ENCODE measurements around the gene UBR4. TPM values are rescaled to one million over a fixed set of nuclear protein-coding genes. Genes with fewer than 3 reads are reported as not detected.

UBR4 gene
- total RNA-seq, 5 donors from 2014 or later (not counting 1 experiment from before 2014, with no cell fraction given): 139 to 156 (median 147) TPM

DNA sequence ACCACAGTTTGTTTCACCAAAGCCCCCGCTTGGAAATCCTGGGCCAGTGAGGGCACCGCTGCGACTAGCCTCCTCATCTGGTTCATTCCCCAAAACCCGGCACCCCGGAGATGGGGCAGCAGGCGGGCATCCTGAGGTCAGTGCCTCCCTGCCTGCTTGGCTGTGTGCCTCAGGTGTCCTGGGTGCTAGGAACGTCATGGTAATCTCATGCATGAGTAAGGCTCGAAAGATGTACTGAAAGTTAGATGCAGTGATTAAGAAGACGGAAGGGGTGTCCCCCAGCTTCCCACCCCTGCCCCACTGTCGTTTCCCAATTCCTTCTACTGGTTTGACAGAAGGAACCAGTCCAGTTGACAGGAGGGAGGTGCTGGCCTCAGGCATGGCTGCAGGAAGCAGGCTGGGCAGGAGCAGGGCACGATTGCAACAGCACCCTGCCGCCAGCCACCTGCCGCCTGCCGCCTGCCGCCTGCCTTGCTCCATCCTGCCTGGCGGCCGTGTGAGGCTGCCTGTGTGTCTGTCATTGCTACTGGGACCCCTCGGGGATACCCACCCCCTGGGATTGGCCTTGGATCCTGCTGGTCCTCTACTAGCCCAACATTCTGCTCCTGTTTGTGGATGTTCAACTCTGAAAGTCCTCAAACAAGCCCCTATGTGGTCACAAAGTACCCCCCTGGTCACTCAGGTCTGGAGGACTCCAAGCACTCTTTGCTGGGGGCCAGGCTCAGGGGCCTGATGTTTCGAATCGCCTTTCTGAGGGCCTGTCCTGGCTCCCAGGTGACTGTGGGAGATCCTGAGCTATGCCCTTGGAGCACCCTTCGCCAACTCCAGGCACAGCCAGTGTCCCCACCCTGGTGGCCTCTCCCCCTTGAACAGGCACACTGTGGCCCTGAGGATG is 180.6 kb downstream of the UBR4 start:
- Histone ChIP-seq H3K4me1 (ENCODE audit: control insufficient read depth in 1 of 2, extremely low read depth in 1 of 2, insufficient read depth in 2 of 2, low read length in 2 of 2) (peaks cover 0 to 3% of the 10 kb centered on the region in 2 experiments), H3K27ac (ENCODE audit: low read length) (no peak overlapping the region), H3K9me3 (no peaks in the 10 kb centered on the region), H3K36me3 (ENCODE audit: control insufficient read depth in 2 of 2, extremely low read depth in 1 of 2, insufficient read depth in 1 of 2, low read length in 1 of 2) (no peaks in the 10 kb centered on the region), H3K27me3 (replicated peaks in 1 of 2; ENCODE audit: control insufficient read depth in 2 of 2, extremely low read depth in 1 of 2, insufficient read depth in 2 of 2, low read length in 1 of 2) (peaks cover 11 to 23% of the 10 kb centered on the region in 2 experiments), H3K4me3 (ENCODE audit: control insufficient read depth in 1 of 2, extremely low read depth in 1 of 2, low read length in 1 of 2) (no peak overlapping the region)
- ChIA-PET CTCF (no interaction called here), POLR2A (no interaction called here)
- Mint-ChIP-seq H3K4me3 (no peak overlapping the region), H3K9me3 (peaks cover 0 to 2% (median under 1%) of the 10 kb centered on the region in 3 donors), H3K36me3 (no peaks in the 10 kb centered on the region), H3K27me3 (peaks cover 0 to 4% of the 10 kb centered on the region in 2 donors), H3K4me1 (peaks cover 3 to 13% (median 3%) of the 10 kb centered on the region in 3 donors), H3K27ac (no peak overlapping the region)
- WGBS (ENCODE audit: insufficient coverage): 49% methylated on average over 16 of the region's 21 CpGs
- DNase-seq: peak in 1 of 35 experiments; percentile 17
- no peak for ATAC-seq (replicated peaks in 1 of 4)

DNA sequence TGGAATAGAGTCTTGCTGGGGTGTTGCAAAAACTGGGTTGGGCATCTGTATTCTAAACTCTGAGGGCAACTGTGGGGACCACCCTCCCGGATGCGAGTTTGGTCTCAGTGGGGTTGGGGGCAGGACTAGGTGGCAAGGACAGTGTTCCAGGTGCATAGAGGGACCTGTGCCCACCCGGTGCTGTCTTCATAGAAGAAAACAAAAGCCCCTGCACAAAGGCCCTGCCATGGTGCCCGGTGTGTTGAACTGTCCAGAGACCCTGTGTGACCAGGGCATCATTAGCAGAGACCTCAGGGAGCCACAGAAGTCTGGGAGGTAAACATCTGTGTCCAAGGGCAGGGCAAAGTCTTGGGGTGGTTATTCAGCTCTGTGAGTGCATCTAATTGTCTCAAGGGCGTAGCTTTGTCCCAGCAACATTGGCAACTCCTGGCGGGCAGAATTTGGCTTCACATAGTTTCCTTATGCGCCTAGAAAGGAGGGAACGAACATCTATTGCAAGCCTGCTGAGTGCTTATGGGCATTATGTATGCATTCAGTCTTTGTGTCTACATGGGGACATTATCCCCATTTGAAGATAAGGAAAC is 181.4 kb downstream of the UBR4 start:
- H3K4me1 Mint-ChIP-seq: peaks cover 3 to 13% (median 3%) of the 10 kb centered on the region in 3 donors
- H3K9me3 Mint-ChIP-seq: peaks cover 3 to 9% (median 7%) of the 10 kb centered on the region in 3 donors
- Histone ChIP-seq H3K4me1 (ENCODE audit: control insufficient read depth in 1 of 2, extremely low read depth in 1 of 2, insufficient read depth in 2 of 2, low read length in 2 of 2) (peaks cover 0 to 3% of the 10 kb centered on the region in 2 experiments), H3K4me3 (ENCODE audit: control insufficient read depth in 1 of 2, extremely low read depth in 1 of 2, low read length in 1 of 2) (no peak overlapping the region), H3K27ac (ENCODE audit: low read length) (no peak overlapping the region), H3K27me3 (replicated peaks in 1 of 2; ENCODE audit: control insufficient read depth in 2 of 2, extremely low read depth in 1 of 2, insufficient read depth in 2 of 2, low read length in 1 of 2) (peaks cover 11 to 23% of the 10 kb centered on the region in 2 experiments), H3K36me3 (ENCODE audit: control insufficient read depth in 2 of 2, extremely low read depth in 1 of 2, insufficient read depth in 1 of 2, low read length in 1 of 2) (no peaks in the 10 kb centered on the region), H3K9me3 (no peaks in the 10 kb centered on the region)
- POLR2A ChIA-PET: no interaction called here
- H3K27me3 Mint-ChIP-seq: peaks cover 0 to 4% of the 10 kb centered on the region in 2 donors
- 78% methylated on average over 6 of the region's 8 CpGs for WGBS (ENCODE audit: insufficient coverage)
- CTCF ChIA-PET: no interaction called here
- H3K36me3 Mint-ChIP-seq: no peaks in the 10 kb centered on the region
- no peak for ATAC-seq (replicated peaks in 1 of 4)
- peak in 1 of 35 experiments; percentile 15 for DNase-seq
- H3K4me3 Mint-ChIP-seq: no peak overlapping the region
- no peak overlapping the region for H3K27ac Mint-ChIP-seq

DNA sequence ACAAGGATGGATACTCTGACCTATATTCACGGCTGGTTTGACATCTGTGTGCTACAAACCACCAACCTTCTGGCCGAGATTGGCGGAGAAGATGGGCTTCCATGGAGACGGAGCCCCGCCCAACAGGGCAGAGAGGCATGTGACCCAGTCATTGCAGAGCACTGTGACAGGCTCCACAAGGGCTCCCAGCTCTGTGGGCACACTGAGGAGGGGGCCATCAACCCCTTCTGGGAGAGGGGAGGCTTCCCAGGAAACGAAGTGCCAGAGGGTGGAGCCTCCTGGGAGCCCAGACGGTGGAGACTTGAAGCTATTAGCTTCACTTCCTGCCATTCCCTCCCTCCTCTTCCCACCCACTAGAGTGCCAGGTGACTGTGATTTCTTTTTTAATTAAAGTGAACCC is 182.0 kb downstream of the UBR4 start:
- Mint-ChIP-seq H3K27me3 (peaks cover 0 to 4% of the 10 kb centered on the region in 2 donors), H3K27ac (no peak overlapping the region), H3K36me3 (no peaks in the 10 kb centered on the region), H3K9me3 (peaks cover 5 to 11% (median 11%) of the 10 kb centered on the region in 3 donors), H3K4me3 (no peak overlapping the region), H3K4me1 (peaks cover 3 to 13% (median 3%) of the 10 kb centered on the region in 3 donors)
- ATAC-seq (replicated peaks in 1 of 4): no peak
- Histone ChIP-seq H3K36me3 (ENCODE audit: control insufficient read depth in 2 of 2, extremely low read depth in 1 of 2, insufficient read depth in 1 of 2, low read length in 1 of 2) (no peaks in the 10 kb centered on the region), H3K27me3 (replicated peaks in 1 of 2; ENCODE audit: control insufficient read depth in 2 of 2, extremely low read depth in 1 of 2, insufficient read depth in 2 of 2, low read length in 1 of 2) (peaks cover 11 to 23% of the 10 kb centered on the region in 2 experiments), H3K4me1 (ENCODE audit: control insufficient read depth in 1 of 2, extremely low read depth in 1 of 2, insufficient read depth in 2 of 2, low read length in 2 of 2) (peaks cover 0 to 3% of the 10 kb centered on the region in 2 experiments), H3K9me3 (no peaks in the 10 kb centered on the region), H3K4me3 (ENCODE audit: control insufficient read depth in 1 of 2, extremely low read depth in 1 of 2, low read length in 1 of 2) (no peak overlapping the region), H3K27ac (ENCODE audit: low read length) (no peak overlapping the region)
- WGBS (ENCODE audit: insufficient coverage): 0% methylated on average over 1 of the region's 7 CpGs
- ChIA-PET POLR2A (no interaction called here), CTCF (no interaction called here)
- DNase-seq: peak in 1 of 35 experiments; percentile 10

Other genes with a start within 250 kb of the UBR4 start
- 10 to 100 TPM; 31.5 to 38.0 (median 33.8) TPM for gene EMC1, start 41.3 kb upstream of the UBR4 start, total RNA-seq
- gene MRTO4, start 41.5 kb upstream of the UBR4 start, total RNA-seq: 10 to 100 TPM; 13.0 to 30.1 (median 23.4) TPM
- gene AKR7A3, start 78.5 kb upstream of the UBR4 start, total RNA-seq: 1 to 10 TPM in 3 of 5 donors, under 1 TPM in 2; 0.82 to 2.8 (median 1.1) TPM
- gene AKR7A2, start 101.9 kb upstream of the UBR4 start, total RNA-seq: 10 to 100 TPM; 20.8 to 35.4 (median 32.0) TPM
- gene SLC66A1, start 102.1 kb upstream of the UBR4 start, total RNA-seq: 1 to 10 TPM; 3.5 to 8.1 (median 7.1) TPM